Measurements from ENCODE around the gene FBXL17. TPM values are rescaled to one million over a fixed set of nuclear protein-coding genes. Genes with fewer than 3 reads are reported as not detected.

The FBXL17 gene
- polyA plus RNA-seq, 2 of the 4 experiments (the other 2 are of a cell fraction), result 8.7 to 9.1 TPM

- DNase-seq (ENCODE audit: low read depth in 1 of 2, low spot score in 1 of 2) (no peak), FAIRE-seq (no peak), ATAC-seq (no peak)
- ChIA-PET CTCF (no interaction called here), POLR2A (no interaction called here)
- Histone ChIP-seq H3K4me3 (no peak overlapping the region), H3K4me2 (no peak overlapping the region), H3K27ac (no peak overlapping the region), H3K9me3 (no peaks in the 10 kb centered on the region), H3K4me1 (no peaks in the 10 kb centered on the region)
- TF ChIP-seq HOXA7 (CRISPR knock-in tag; IDR thresholded peaks at IDR 0.05) (no peak), CTCF (IDR thresholded peaks at IDR 0.05) (no peak), RFX5 (IDR thresholded peaks at IDR 0.05) (no peak), NPAS2 (CRISPR knock-in tag; IDR thresholded peaks at IDR 0.05; ENCODE audit: borderline replicate concordance) (no peak), HEYL (CRISPR knock-in tag; IDR thresholded peaks at IDR 0.05) (no peak), E2F6 (IDR thresholded peaks at IDR 0.05; ENCODE audit: borderline replicate concordance, low read depth) (no peak), CBX2 (IDR thresholded peaks at IDR 0.05; ENCODE audit: borderline replicate concordance, low read depth) (no peak), HDAC2 (IDR thresholded peaks at IDR 0.05) (no peak), BHLHE40 (IDR thresholded peaks at IDR 0.05; ENCODE audit: low read depth, low read length) (no peak), CEBPB (IDR thresholded peaks at IDR 0.05) (no peak), POLR2AphosphoS2 (conservative IDR thresholded peaks at IDR 0.05; ENCODE audit: low read length) (no peak), JUN (IDR thresholded peaks at IDR 0.05) (no peak), KDM5A (IDR thresholded peaks at IDR 0.05) (no peak)
- WGBS (ENCODE audit: missing lambda C conversion rate), result 87% methylated on average over 3 of the region's 3 CpGs
These were observed 426.6 kb downstream of the FBXL17 start for GRCh38 chr5:107955321-107955720.

- no peaks in the 10 kb centered on the region for H3K4me1 ChIP-seq
- no peak for FAIRE-seq
- H3K4me3 ChIP-seq, result no peak overlapping the region
- ATAC-seq, result no peak
- no peak overlapping the region for H3K27ac ChIP-seq
- no peak overlapping the region for H3K4me2 ChIP-seq
- TF ChIP-seq HEYL (CRISPR knock-in tag; IDR thresholded peaks at IDR 0.05), result no peak
- ChIA-PET CTCF (no interaction called here), POLR2A (no interaction called here)
- H3K9me3 ChIP-seq, result no peaks in the 10 kb centered on the region
- no peak for DNase-seq (ENCODE audit: low read depth in 1 of 2, low spot score in 1 of 2)
These were observed 427.6 kb downstream of the FBXL17 start for GRCh38 chr5:107954254-107954653.

- no peaks in the 10 kb centered on the region for H3K4me1 ChIP-seq
- ATAC-seq, result no peak
- POLR2A ChIA-PET, result no interaction called here
- H3K27ac ChIP-seq, result no peak overlapping the region
- no peak overlapping the region for H3K4me2 ChIP-seq
- H3K9me3 ChIP-seq, result no peaks in the 10 kb centered on the region
- TF ChIP-seq FOSL2 (IDR thresholded peaks at IDR 0.05), result no peak
- no peak for TF ChIP-seq FOSL2 (CRISPR knock-in tag; IDR thresholded peaks at IDR 0.05)
- no peak for TF ChIP-seq EHF (CRISPR knock-in tag; IDR thresholded peaks at IDR 0.05)
- TF ChIP-seq JUN (IDR thresholded peaks at IDR 0.05), result no peak
- no peak for TF ChIP-seq ZNF302 (CRISPR knock-in tag; IDR thresholded peaks at IDR 0.05)
- TF ChIP-seq NFE2L2 (conservative IDR thresholded peaks at IDR 0.05; ENCODE audit: low read length), result no peak
- no peak for TF ChIP-seq HOXA7 (CRISPR knock-in tag; IDR thresholded peaks at IDR 0.05)
- TF ChIP-seq CEBPB (IDR thresholded peaks at IDR 0.05), result no peak
- no peak for TF ChIP-seq CHD2 (IDR thresholded peaks at IDR 0.05; ENCODE audit: low read length, partially characterized antibody)
- no peak for TF ChIP-seq FOXS1 (CRISPR knock-in tag; IDR thresholded peaks at IDR 0.05)
- TF ChIP-seq NPAS2 (CRISPR knock-in tag; IDR thresholded peaks at IDR 0.05; ENCODE audit: borderline replicate concordance), result no peak
- no peak for TF ChIP-seq CBX2 (IDR thresholded peaks at IDR 0.05; ENCODE audit: borderline replicate concordance, low read depth)
- TF ChIP-seq SMC3 (IDR thresholded peaks at IDR 0.05), result no peak
- TF ChIP-seq KDM1A (IDR thresholded peaks at IDR 0.05; ENCODE audit: low read depth), result no peak
- TF ChIP-seq HEYL (CRISPR knock-in tag; IDR thresholded peaks at IDR 0.05), result no peak
- no peak for TF ChIP-seq BCL3 (IDR thresholded peaks at IDR 0.05)
- no peak for TF ChIP-seq MAX (IDR thresholded peaks at IDR 0.05)
- no peak for TF ChIP-seq MYC (IDR thresholded peaks at IDR 0.05; ENCODE audit: borderline replicate concordance, low read length)
- no peak for TF ChIP-seq HDAC2 (IDR thresholded peaks at IDR 0.05)
- no peak for TF ChIP-seq PBX3 (IDR thresholded peaks at IDR 0.05)
- TF ChIP-seq POLR2AphosphoS2 (conservative IDR thresholded peaks at IDR 0.05; ENCODE audit: low read length), result no peak
- FAIRE-seq, result no peak
- no peak overlapping the region for H3K4me3 ChIP-seq
- CTCF ChIA-PET, result interaction anchor here (0.6 kb wide), 1 partner anchor 14 kb away, joined by 3 read pairs; no protein-coding TSS in a partner anchor
- no peak for DNase-seq (ENCODE audit: low read depth in 1 of 2, low spot score in 1 of 2)
- 68% methylated on average over 4 of the region's 4 CpGs for WGBS (ENCODE audit: missing lambda C conversion rate)
These were observed 429.4 kb downstream of the FBXL17 start for GRCh38 chr5:107952450-107952849.

Data from A549 (cell line).